Activated T-helper 1 cell treated with anti-CD3 and anti-CD28 coated beads, Interleukin-12 subunit alpha, Interleukin-12 subunit beta, Interleukin-2, Interleukin-4 antibody, amounts not matched to agents 30 ng/mL and 10 ng/mL and 1 ng/mL, durations not matched to agents 14 hours and 24 hours and 36 hours (primary cell): ENCODE results near the gene ARHGDIA. TPM values are rescaled to one million over a fixed set of nuclear protein-coding genes. Genes with fewer than 3 reads are reported as not detected.
A peak's percentile ranks its signal among the peaks of the same experiment; 100 is the strongest.

ENCODE experiments used
- DNase-seq: peaks from one replicate; pipeline ENCODE4 v3.0.0; 2021; ENCODE audit warnings: low spot score
- H3K27ac Mint-ChIP-seq: one replicate; pipeline ENCODE4 v1.8.0; 2021; ENCODE audit warnings: mild to moderate bottlenecking, mixed read lengths
- H3K27me3 Mint-ChIP-seq: one replicate; pipeline ENCODE4 v1.8.0; 2022; ENCODE audit warnings: mild to moderate bottlenecking, moderate library complexity, mixed read lengths; ENCODE audit not compliant: insufficient read depth
- H3K36me3 Mint-ChIP-seq: one replicate; pipeline ENCODE4 v1.8.0; 2021; ENCODE audit warnings: low read depth, mixed read lengths
- H3K4me1 Mint-ChIP-seq: one replicate; pipeline ENCODE4 v1.8.0; 2021; ENCODE audit warnings: low read depth, mixed read lengths
- H3K4me3 Mint-ChIP-seq: one replicate; pipeline ENCODE4 v1.8.0; 2021; ENCODE audit warnings: mild to moderate bottlenecking, moderate library complexity, mixed read lengths
- H3K9me3 Mint-ChIP-seq: one replicate; pipeline ENCODE4 v1.8.0; 2021; ENCODE audit warnings: mixed read lengths
- intact Hi-C: fragments of 100-400 bp; cut with micrococcal nuclease; formaldehyde crosslinking; loops from one replicate; pipeline ENCODE4 v1.15.1; 2024
- total RNA-seq: library from RNA; stranded (reverse); gene quantifications from 2 replicates; pipeline ENCODE4 v1.2.3, GENCODE V29; 2022

ARHGDIA gene
- total RNA-seq, 1 donor from 2014 or later: 705 TPM

DNA sequence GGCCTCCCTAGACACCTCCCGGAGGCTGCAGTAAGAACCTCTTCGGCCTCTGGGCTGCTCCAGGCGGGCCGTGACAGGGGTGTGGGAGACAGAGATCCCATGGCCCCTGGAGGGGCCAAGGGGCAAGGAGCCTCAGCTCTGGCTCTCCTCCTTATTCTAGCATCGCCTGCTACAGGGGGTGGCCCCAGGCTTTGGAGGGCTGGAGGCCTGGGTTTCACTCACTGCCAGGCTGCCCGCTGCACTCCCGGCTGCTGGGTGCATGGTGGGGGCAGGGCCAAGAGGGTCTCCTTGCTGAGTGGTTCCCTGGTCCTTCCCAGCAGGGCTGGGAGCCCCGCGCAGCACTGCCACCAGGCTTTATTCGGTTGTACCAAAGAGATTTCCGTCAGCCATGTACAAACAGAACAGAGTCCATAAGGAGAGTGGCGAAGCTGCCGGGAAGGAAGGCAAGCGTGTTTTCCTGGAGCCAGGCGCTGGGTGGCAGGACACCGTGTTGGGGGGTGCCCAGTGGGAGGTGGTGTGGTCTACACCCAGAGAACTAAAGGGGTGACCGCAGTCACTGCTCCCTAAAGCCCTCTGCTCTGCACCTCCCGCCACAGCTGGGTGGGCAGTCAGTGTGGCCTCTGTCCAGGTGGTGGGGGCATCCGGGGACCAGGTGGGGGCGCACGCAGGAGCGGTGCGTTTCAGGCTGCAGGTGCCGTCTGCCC is 32.9 kb upstream of the ARHGDIA start:
- intact Hi-C loops: no loop called here
- peaks cover 13% of the 10 kb centered on the region for H3K36me3 Mint-ChIP-seq
- peaks cover 8% of the 10 kb centered on the region for H3K4me1 Mint-ChIP-seq
- H3K4me3 Mint-ChIP-seq: no peak overlapping the region
- no peak for DNase-seq
- H3K9me3 Mint-ChIP-seq: no peaks in the 10 kb centered on the region
- H3K27ac Mint-ChIP-seq: no peak overlapping the region
- peaks cover 3% of the 10 kb centered on the region for H3K27me3 Mint-ChIP-seq

DNA sequence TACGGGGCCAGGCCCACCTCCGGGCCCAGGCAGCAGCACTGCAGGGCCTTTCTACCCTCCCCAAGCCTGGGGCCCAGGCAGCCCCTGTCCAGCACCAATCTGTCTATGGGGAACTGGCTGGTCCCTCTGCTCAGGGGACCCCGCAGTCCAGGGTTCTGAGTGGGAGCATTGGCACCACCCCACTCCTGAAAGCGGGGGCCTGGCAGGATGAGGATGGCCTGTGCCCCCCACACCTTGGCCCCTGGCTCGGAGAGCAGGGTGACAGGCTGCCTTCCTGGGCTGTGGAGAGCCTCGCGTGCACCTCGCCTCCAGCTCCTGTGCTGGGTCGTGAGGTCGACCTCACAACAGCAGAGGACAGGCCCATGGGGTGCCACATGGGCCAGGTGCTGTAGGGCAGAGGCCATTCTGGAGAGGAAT is 32.3 kb upstream of the ARHGDIA start:
- Mint-ChIP-seq H3K4me1 (peaks cover 8% of the 10 kb centered on the region), H3K27ac (no peak overlapping the region), H3K4me3 (no peak overlapping the region), H3K27me3 (peaks cover 3% of the 10 kb centered on the region), H3K9me3 (no peaks in the 10 kb centered on the region), H3K36me3 (peaks cover 12% of the 10 kb centered on the region)
- no peak for DNase-seq
- intact Hi-C loops: no loop called here

DNA sequence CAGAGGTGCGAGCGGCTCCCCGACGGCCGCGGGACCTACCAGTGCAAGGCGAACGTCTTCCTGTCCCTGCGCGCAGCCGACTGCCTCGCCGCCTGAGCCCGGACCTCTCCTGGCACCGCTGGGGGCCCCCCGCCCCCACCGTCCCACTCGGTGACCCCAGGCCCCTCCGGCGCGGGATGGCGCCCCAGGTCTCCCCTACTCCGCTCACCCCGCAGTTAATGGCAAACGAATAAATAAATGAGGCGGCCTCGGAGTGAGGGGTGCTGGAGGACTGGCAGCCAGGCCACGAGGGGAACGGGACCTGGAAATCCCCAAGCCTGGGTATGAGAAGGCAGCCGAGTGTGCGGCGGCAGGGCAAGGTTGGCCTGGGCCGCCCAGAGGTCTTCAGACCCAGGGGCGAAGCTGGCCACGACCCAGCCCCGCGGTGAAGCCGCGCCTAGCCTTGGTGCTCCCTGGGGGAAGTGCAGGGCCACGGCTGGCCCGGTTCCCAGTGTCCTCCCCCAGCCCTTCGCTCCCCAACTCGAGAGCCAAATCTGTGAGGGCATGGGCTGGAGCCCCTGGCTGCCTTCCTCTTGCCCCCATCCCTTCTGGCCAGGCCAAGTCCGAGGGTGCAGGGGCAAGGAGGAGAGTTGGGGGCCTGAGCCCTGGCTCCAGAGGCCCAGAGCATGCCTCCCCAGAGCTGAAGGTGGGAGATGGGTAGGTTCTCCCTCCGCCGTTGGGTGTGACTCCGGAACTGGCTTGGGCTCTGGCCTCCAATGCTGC is 31.7 kb upstream of the ARHGDIA start:
- Mint-ChIP-seq H3K27me3 (peaks cover 3% of the 10 kb centered on the region), H3K27ac (no peak overlapping the region), H3K36me3 (peaks cover 11% of the 10 kb centered on the region), H3K4me3 (no peak overlapping the region), H3K9me3 (no peaks in the 10 kb centered on the region), H3K4me1 (peaks cover 8% of the 10 kb centered on the region)
- DNase-seq: no peak
- intact Hi-C loops: no loop called here

- peaks cover 11% of the 10 kb centered on the region for H3K36me3 Mint-ChIP-seq
- H3K27me3 Mint-ChIP-seq: peaks cover 3% of the 10 kb centered on the region
- H3K4me3 Mint-ChIP-seq: no peak within 1 kb of the TSS
- no peak for DNase-seq
- H3K27ac Mint-ChIP-seq: no peak within 1 kb of the TSS
- H3K9me3 Mint-ChIP-seq: no peaks in the 10 kb centered on the region
- peaks cover 8% of the 10 kb centered on the region for H3K4me1 Mint-ChIP-seq
- intact Hi-C loops: no loop called here
Observed at GRCh38 chr17:81902023-81902652, 31.0 kb upstream of the ARHGDIA start, which contains the start of gene NPB. TSS of gene NPB (plus strand) at chr17:81902238. CDS start at chr17:81902278, 40 bp downstream.

DNA sequence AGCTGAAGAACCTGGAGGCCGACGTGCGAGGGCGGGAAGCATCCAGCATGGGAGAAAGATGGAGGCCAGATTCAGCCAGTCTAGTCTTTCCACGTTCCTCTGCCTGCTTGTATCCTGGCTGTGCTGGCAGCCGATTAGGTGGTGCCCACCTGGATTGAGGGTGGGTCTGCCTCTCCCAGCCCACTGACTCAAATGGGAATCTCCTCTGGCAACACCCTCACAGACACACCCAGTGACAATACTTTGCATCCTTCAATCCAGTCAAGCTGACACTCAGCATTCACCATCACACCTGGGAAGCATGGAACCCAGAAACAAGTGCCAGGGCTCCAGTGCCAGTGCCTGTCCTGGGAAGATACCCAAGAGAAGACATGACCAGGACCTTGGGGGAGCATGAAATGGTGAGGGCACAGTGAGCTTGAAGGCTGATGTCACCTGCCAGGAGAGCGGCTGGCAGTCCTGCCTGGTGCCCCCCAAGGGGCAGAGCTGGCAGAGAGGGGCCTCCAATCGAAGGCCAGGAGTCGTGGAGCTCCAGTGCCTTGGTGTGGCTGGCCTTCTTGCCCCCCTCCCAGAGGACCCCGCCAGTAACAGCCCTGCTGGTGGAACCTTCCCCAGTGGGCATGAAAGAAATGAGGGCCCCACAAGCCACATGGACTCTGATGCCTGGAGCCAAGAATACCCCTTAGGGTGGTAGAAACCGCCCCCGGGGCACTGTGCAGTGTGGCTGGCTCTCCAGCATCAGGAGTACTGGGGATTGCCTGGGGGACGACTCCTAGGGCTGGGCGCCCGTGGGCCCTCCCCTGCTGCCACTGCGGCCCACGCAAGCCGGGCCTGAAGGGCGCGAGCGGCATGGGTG is 30.3 kb upstream of the ARHGDIA start:
- no peaks in the 10 kb centered on the region for H3K9me3 Mint-ChIP-seq
- intact Hi-C loops: no loop called here
- H3K4me1 Mint-ChIP-seq: peaks cover 8% of the 10 kb centered on the region
- H3K4me3 Mint-ChIP-seq: no peak overlapping the region
- no peak for DNase-seq
- no peak overlapping the region for H3K27ac Mint-ChIP-seq
- H3K27me3 Mint-ChIP-seq: peaks cover 3% of the 10 kb centered on the region
- H3K36me3 Mint-ChIP-seq: peaks cover 11% of the 10 kb centered on the region

GRCh38 chr17:81900181-81900820 is 29.2 kb upstream of the ARHGDIA start:
- Mint-ChIP-seq H3K36me3 (peaks cover 13% of the 10 kb centered on the region), H3K27me3 (peaks cover 3% of the 10 kb centered on the region), H3K4me1 (peaks cover 8% of the 10 kb centered on the region), H3K27ac (no peak overlapping the region), H3K4me3 (no peak overlapping the region), H3K9me3 (no peaks in the 10 kb centered on the region)
- DNase-seq: no peak
- intact Hi-C loops: no loop called here

- H3K4me3 Mint-ChIP-seq: no peak overlapping the region
- intact Hi-C loops: no loop called here
- H3K9me3 Mint-ChIP-seq: no peaks in the 10 kb centered on the region
- H3K27me3 Mint-ChIP-seq: peaks cover 3% of the 10 kb centered on the region
- no peak for DNase-seq
- H3K27ac Mint-ChIP-seq: no peak overlapping the region
- H3K4me1 Mint-ChIP-seq: peaks cover 8% of the 10 kb centered on the region
- H3K36me3 Mint-ChIP-seq: peaks cover 14% of the 10 kb centered on the region
Observed at GRCh38 chr17:81899514-81900166, 28.5 kb upstream of the ARHGDIA start.

DNA sequence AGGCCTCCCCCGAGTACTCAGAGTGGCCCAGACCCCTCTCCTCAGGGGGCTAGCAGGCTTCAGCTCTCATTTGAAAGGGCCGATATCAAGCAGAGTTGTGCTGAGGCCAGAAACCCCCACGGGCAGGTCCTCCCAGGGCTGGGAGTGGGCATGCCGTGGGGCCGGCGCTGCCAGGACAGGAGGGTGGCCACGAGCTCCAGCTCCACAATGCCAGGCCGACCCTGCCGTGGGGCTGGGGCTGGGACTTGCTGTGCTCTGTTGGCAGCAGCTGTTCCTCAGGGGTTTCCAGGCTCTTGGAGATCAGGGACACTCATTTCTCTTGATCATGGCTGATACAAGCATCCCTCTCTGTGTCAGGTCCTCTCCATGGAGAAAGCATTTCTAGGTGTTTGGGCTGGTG is 27.7 kb upstream of the ARHGDIA start:
- intact Hi-C loops: no loop called here
- Mint-ChIP-seq H3K9me3 (no peaks in the 10 kb centered on the region), H3K4me3 (no peak overlapping the region), H3K27ac (no peak overlapping the region), H3K4me1 (peaks cover 8% of the 10 kb centered on the region), H3K36me3 (peaks cover 14% of the 10 kb centered on the region), H3K27me3 (peaks cover 3% of the 10 kb centered on the region)
- no peak for DNase-seq

- DNase-seq: no peak
- intact Hi-C loops: no loop called here
- Mint-ChIP-seq H3K27me3 (peaks cover 3% of the 10 kb centered on the region), H3K9me3 (no peaks in the 10 kb centered on the region), H3K4me3 (no peak overlapping the region), H3K27ac (no peak overlapping the region), H3K4me1 (peaks cover 8% of the 10 kb centered on the region), H3K36me3 (peaks cover 12% of the 10 kb centered on the region)
Observed at GRCh38 chr17:81898029-81898866, 27.1 kb upstream of the ARHGDIA start.

DNA sequence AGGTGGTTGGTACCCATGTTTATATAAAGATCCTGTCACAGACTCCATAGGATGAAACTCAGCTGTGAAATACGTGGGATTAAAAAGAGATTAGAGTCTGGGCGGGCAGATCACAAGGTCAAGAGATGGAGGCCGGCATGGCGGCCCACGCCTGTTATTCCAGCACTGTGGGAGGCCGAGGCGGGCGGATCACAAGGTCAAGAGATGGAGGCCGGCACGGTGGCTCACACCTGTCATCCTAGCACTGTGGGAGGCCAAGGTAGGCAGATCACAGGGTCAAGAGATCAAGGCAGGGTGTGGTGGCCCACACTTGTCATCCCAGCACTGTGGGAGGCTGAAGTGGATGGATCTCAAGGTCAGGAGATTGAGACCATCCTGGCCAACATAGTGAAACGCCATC is 24.3 kb upstream of the ARHGDIA start:
- Mint-ChIP-seq H3K27me3 (no peaks in the 10 kb centered on the region), H3K9me3 (no peaks in the 10 kb centered on the region), H3K36me3 (peaks cover 6% of the 10 kb centered on the region), H3K27ac (no peak overlapping the region), H3K4me3 (no peak overlapping the region), H3K4me1 (no peaks in the 10 kb centered on the region)
- intact Hi-C loops: no loop called here
- no peak for DNase-seq

DNA sequence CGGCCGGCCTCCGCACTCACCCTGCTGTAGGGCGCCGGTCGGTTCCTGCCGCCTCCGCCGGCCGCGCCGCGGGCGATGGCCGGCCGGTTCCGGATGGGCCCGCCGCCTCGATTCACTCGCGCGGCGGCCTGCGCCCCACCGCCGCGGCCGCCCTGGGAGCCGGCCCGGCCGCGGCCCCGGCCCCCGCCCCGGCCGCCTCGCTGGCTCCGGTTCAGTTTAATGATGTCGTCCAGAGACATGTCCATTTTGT is 20.1 kb upstream of the ARHGDIA start:
- H3K4me1 Mint-ChIP-seq: peaks cover 13% of the 10 kb centered on the region
- H3K27me3 Mint-ChIP-seq: no peaks in the 10 kb centered on the region
- H3K4me3 Mint-ChIP-seq: peak overlapping the region; percentile 96
- H3K27ac Mint-ChIP-seq: peak overlapping the region; percentile 98
- H3K36me3 Mint-ChIP-seq: peaks cover 29% of the 10 kb centered on the region
- DNase-seq: no peak
- no peaks in the 10 kb centered on the region for H3K9me3 Mint-ChIP-seq
- intact Hi-C loops: loop anchor here (1.0 to 2.0 kb wide), 7 partner anchors 20 to 207 kb away; partner anchors contain the start of genes ARHGDIA, FASN, P4HB and PCYT2
